Measurements from ENCODE around the gene ZNF70.
A peak's percentile ranks its signal among the peaks of the same experiment; 100 is the strongest.

Gene ZNF70

GRCh38 chr22:23764899-23765881, 14.3 kb upstream of the ZNF70 start:
- in situ Hi-C loops (cut with HindIII; ENCODE audit: low pct_ligation_motif_present, low pct_unique_long_range_greater_than_20kb, low sequenced_read_pairs): no loop called here
- no peak for DNase-seq

GRCh38 chr22:23763954-23764353, 13.0 kb upstream of the ZNF70 start:
- DNase-seq: no peak
- in situ Hi-C loops (cut with HindIII; ENCODE audit: low pct_ligation_motif_present, low pct_unique_long_range_greater_than_20kb, low sequenced_read_pairs): no loop called here

- in situ Hi-C loops (cut with HindIII; ENCODE audit: low pct_ligation_motif_present, low pct_unique_long_range_greater_than_20kb, low sequenced_read_pairs): no loop called here
- DNase-seq: no peak
Measured at GRCh38 chr22:23763579-23763945, 12.7 kb upstream of the ZNF70 start.

GRCh38 chr22:23762842-23763578, 12.1 kb upstream of the ZNF70 start, which contains the start of gene C22orf15:
Gene C22orf15, plus strand, starts transcription at chr22:23762990. Its CDS starts 317 bp downstream, at chr22:23763307.
- DNase-seq: no peak

GRCh38 chr22:23760056-23760455, 9.1 kb upstream of the ZNF70 start:
- DNase-seq: no peak
- in situ Hi-C loops (cut with HindIII; ENCODE audit: low pct_ligation_motif_present, low pct_unique_long_range_greater_than_20kb, low sequenced_read_pairs): no loop called here

More at GRCh38 chr22:23762842-23763578, 12.1 kb upstream of the ZNF70 start, which contains the start of gene C22orf15:
- in situ Hi-C loops (cut with HindIII; ENCODE audit: low pct_ligation_motif_present, low pct_unique_long_range_greater_than_20kb, low sequenced_read_pairs): no loop called here

- DNase-seq: no peak
- in situ Hi-C loops (cut with HindIII; ENCODE audit: low pct_ligation_motif_present, low pct_unique_long_range_greater_than_20kb, low sequenced_read_pairs): no loop called here
Measured at GRCh38 chr22:23759566-23759965, 8.7 kb upstream of the ZNF70 start.

- DNase-seq: no peak
- in situ Hi-C loops (cut with HindIII; ENCODE audit: low pct_ligation_motif_present, low pct_unique_long_range_greater_than_20kb, low sequenced_read_pairs): no loop called here
Measured at GRCh38 chr22:23756891-23757290, 6.0 kb upstream of the ZNF70 start.

- no peak for DNase-seq
- in situ Hi-C loops (cut with HindIII; ENCODE audit: low pct_ligation_motif_present, low pct_unique_long_range_greater_than_20kb, low sequenced_read_pairs): no loop called here
Measured at GRCh38 chr22:23755711-23756110, 4.8 kb upstream of the ZNF70 start.

GRCh38 chr22:23754980-23755636, 4.2 kb upstream of the ZNF70 start:
- in situ Hi-C loops (cut with HindIII; ENCODE audit: low pct_ligation_motif_present, low pct_unique_long_range_greater_than_20kb, low sequenced_read_pairs): no loop called here

GRCh38 chr22:23754220-23754919, 3.5 kb upstream of the ZNF70 start, which contains the start of gene VPREB3:
Gene VPREB3, minus strand, starts transcription at chr22:23754425. Its CDS starts 62 bp downstream, at chr22:23754363.
- in situ Hi-C loops (cut with HindIII; ENCODE audit: low pct_ligation_motif_present, low pct_unique_long_range_greater_than_20kb, low sequenced_read_pairs): no loop called here
- no peak for DNase-seq

More at GRCh38 chr22:23754980-23755636, 4.2 kb upstream of the ZNF70 start:
- DNase-seq: no peak

GRCh38 chr22:23753385-23753784, 2.5 kb upstream of the ZNF70 start:
- in situ Hi-C loops (cut with HindIII; ENCODE audit: low pct_ligation_motif_present, low pct_unique_long_range_greater_than_20kb, low sequenced_read_pairs): no loop called here
- DNase-seq: no peak

- DNase-seq: no peak
- in situ Hi-C loops (cut with HindIII; ENCODE audit: low pct_ligation_motif_present, low pct_unique_long_range_greater_than_20kb, low sequenced_read_pairs): no loop called here
Measured at GRCh38 chr22:23752750-23753149, 1.8 kb upstream of the ZNF70 start.

- in situ Hi-C loops (cut with HindIII; ENCODE audit: low pct_ligation_motif_present, low pct_unique_long_range_greater_than_20kb, low sequenced_read_pairs): no loop called here
Measured at GRCh38 chr22:23752090-23752691, 1.3 kb upstream of the ZNF70 start.

GRCh38 chr22:23751441-23751996, 607 bp upstream of the ZNF70 start:
- peak; percentile 34 for DNase-seq
- in situ Hi-C loops (cut with HindIII; ENCODE audit: low pct_ligation_motif_present, low pct_unique_long_range_greater_than_20kb, low sequenced_read_pairs): no loop called here

More at GRCh38 chr22:23752090-23752691, 1.3 kb upstream of the ZNF70 start:
- DNase-seq: no peak

GRCh38 chr22:23750367-23750713, 572 bp downstream of the ZNF70 start:
- DNase-seq: no peak
- in situ Hi-C loops (cut with HindIII; ENCODE audit: low pct_ligation_motif_present, low pct_unique_long_range_greater_than_20kb, low sequenced_read_pairs): no loop called here

- in situ Hi-C loops (cut with HindIII; ENCODE audit: low pct_ligation_motif_present, low pct_unique_long_range_greater_than_20kb, low sequenced_read_pairs): no loop called here
- DNase-seq: no peak
Measured at GRCh38 chr22:23749841-23750301, 1.0 kb downstream of the ZNF70 start.

GRCh38 chr22:23745791-23746190, 5.1 kb downstream of the ZNF70 start:
- in situ Hi-C loops (cut with HindIII; ENCODE audit: low pct_ligation_motif_present, low pct_unique_long_range_greater_than_20kb, low sequenced_read_pairs): no loop called here
- no peak for DNase-seq

- in situ Hi-C loops (cut with HindIII; ENCODE audit: low pct_ligation_motif_present, low pct_unique_long_range_greater_than_20kb, low sequenced_read_pairs): no loop called here
- DNase-seq: no peak
Measured at GRCh38 chr22:23744485-23744884, 6.4 kb downstream of the ZNF70 start.

All from ACHN (cell line).